T-helper 2 cell treated with Interferon-gamma antibody and Interleukin-4, amounts not matched to agents 5 μg/mL and 100 μg/mL, for 36 hours (primary cell): ENCODE data around the gene MANF.

ENCODE experiments used
- DNase-seq: peaks from one replicate; pipeline ENCODE4 v3.0.0; 2021; ENCODE audit warnings: low spot score
- H3K27ac Mint-ChIP-seq: one replicate; pipeline ENCODE4 v1.8.0; 2021; ENCODE audit warnings: mild to moderate bottlenecking, mixed read lengths
- H3K27me3 Mint-ChIP-seq: one replicate; pipeline ENCODE4 v1.8.0; 2021; ENCODE audit warnings: low read depth, mixed read lengths
- H3K36me3 Mint-ChIP-seq: one replicate; pipeline ENCODE4 v1.8.0; 2021; ENCODE audit warnings: low read depth, mixed read lengths
- H3K4me1 Mint-ChIP-seq: one replicate; pipeline ENCODE4 v1.8.0; 2021; ENCODE audit warnings: low read depth, mixed read lengths
- H3K4me3 Mint-ChIP-seq: one replicate; pipeline ENCODE4 v1.8.0; 2022; ENCODE audit warnings: mild to moderate bottlenecking, moderate library complexity, mixed read lengths
- H3K9me3 Mint-ChIP-seq: one replicate; pipeline ENCODE4 v1.8.0; 2021; ENCODE audit warnings: mixed read lengths

MANF gene

DNA sequence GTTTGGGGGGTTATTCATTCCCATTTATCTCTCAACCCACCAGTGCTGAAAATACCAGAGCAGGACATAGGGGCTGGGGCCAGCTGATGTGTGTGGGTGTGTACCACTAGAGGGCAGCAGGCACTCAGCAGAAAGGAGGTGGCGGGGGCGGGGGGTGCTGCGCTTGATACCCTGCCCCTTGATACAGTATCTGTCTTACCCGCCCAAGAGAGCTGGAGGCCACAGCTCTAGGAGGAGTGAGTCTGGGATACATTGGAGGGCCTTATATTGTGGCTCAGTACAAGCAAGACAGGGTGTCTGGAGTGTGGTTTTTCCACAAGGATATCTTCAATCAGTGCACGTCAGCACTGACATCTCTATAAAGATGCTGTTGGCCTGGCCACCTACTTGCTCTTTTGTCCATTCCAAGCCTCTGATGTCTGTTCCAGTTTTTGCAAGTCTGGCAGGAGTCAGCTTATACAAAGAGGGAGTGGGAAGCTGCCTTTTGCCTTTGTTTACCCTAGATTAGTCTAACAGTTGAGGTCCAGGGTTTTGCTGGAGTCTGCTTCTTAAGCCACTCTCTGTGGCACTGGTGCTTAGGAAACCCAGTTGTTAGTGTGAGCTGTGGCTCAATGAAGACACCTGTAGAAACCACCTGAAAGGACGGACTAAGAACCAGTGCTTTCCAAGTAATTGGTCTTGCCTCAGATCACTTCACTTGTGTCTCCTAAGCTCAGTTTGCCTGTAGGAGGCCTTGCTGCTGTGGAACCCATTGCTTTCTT is 4.5 kb downstream of the MANF start:
- Mint-ChIP-seq H3K4me1 (peaks cover 46% of the 10 kb centered on the region), H3K36me3 (peaks cover 70% of the 10 kb centered on the region), H3K4me3 (no peak overlapping the region), H3K9me3 (no peaks in the 10 kb centered on the region), H3K27me3 (no peaks in the 10 kb centered on the region), H3K27ac (peak overlapping the region; percentile 45)
- DNase-seq: peak; percentile 54

DNA sequence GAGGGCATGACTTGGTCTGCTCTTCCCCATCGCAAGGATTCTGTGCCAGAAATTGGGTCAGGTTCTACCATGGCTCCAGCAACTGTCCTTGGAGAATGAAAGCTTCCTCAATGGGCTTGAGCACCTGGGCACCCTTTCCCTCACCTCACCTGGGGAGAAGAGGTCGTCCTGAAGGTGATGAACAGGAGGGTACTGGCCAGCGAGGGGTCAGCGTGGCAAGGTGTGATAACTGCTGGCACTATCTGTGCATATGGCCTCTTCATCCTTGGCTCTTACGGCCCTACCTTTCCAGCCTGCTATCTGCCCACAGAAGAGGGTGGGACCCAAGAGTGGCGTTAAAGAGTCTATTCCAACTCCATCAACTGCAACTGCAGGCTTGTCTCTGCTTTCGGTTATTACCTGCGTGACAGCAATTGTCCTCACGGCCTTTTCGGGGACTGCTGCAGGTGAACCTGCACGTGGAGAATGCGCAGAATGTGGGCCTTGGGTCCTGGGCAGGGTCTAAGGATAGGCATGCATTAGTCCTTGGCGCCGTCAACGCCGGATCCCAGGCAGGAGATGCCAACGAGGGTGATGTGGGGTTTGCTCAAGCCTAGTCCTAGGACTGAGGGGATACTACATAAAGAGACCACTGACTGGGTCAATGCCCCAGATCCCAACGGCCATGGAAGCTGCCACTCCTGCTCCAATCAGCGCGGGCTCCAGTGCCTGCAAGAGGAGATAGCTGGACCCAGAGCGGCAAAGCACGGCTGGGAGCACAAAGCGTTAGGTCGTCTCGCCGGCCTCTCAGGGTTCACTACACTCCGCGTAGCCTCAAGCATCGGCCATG is 5.4 kb downstream of the MANF start:
- Mint-ChIP-seq H3K4me3 (peak overlapping the region; percentile 64), H3K36me3 (peaks cover 71% of the 10 kb centered on the region), H3K4me1 (peaks cover 50% of the 10 kb centered on the region), H3K27ac (peak overlapping the region; percentile 67), H3K9me3 (no peaks in the 10 kb centered on the region), H3K27me3 (no peaks in the 10 kb centered on the region)
- no peak for DNase-seq

DNA sequence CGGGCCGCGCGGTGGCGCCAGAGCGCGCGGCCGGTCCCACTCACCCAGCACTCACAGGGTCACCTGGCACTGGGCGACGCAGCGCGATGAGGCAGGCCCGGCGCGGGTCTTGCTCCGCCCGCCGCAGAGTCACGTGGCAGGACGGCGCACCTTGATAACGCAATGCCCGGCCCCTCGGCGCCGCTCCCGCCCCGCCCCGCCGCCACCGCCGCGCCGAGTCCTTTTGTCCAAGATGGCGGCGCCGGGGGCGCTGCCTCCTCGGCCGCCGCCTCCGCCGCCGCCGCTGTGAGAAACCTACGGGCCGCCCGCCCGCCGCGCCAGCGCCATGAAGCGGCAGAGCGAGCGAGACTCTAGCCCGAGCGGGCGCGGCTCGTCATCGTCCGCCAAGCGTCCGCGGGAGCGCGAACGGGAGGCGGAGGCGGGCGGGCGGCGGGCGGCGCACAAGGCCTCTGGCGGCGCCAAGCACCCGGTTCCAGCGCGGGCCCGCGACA is 6.0 kb downstream of the MANF start, which contains the start of gene RBM15B:
RBM15B (plus strand) TSS at position 211 of the 491 bp plus-strand sequence; CDS start at position 326, 115 bp downstream.
- peak; percentile 99 for DNase-seq
- Mint-ChIP-seq H3K9me3 (no peaks in the 10 kb centered on the region), H3K36me3 (peaks cover 66% of the 10 kb centered on the region), H3K4me1 (peaks cover 53% of the 10 kb centered on the region), H3K27ac (peak within 1 kb of the TSS; percentile 86), H3K27me3 (no peaks in the 10 kb centered on the region), H3K4me3 (peak within 1 kb of the TSS; percentile 86)

DNA sequence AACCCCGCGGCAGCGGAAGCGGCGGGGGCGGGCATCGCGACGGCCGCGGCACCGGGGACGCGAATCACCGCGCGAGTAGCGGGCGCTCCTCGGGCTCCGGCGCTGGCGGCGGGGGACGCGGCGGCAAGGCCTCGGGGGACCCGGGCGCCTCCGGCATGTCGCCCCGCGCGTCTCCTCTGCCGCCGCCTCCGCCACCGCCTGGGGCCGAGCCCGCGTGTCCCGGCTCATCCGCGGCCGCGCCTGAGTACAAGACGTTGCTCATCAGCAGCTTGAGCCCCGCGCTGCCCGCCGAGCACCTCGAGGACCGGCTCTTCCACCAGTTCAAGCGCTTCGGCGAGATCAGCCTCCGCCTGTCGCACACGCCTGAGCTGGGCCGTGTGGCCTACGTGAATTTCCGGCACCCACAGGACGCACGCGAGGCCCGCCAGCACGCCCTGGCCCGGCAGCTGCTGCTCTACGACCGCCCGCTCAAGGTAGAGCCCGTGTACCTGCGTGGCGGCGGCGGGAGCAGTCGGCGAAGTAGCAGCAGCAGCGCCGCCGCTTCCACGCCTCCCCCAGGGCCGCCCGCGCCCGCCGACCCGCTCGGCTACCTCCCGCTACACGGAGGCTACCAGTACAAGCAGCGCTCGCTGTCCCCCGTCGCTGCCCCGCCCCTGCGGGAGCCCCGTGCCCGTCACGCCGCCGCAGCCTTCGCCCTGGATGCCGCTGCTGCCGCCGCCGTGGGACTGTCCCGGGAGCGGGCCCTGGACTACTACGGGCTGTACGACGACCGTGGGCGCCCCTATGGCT is 6.7 kb downstream of the MANF start:
- peaks cover 53% of the 10 kb centered on the region for H3K4me1 Mint-ChIP-seq
- peak overlapping the region; percentile 86 for H3K27ac Mint-ChIP-seq
- H3K27me3 Mint-ChIP-seq: no peaks in the 10 kb centered on the region
- H3K36me3 Mint-ChIP-seq: peaks cover 66% of the 10 kb centered on the region
- peak overlapping the region; percentile 86 for H3K4me3 Mint-ChIP-seq
- no peaks in the 10 kb centered on the region for H3K9me3 Mint-ChIP-seq
- DNase-seq: peak; percentile 32

DNA sequence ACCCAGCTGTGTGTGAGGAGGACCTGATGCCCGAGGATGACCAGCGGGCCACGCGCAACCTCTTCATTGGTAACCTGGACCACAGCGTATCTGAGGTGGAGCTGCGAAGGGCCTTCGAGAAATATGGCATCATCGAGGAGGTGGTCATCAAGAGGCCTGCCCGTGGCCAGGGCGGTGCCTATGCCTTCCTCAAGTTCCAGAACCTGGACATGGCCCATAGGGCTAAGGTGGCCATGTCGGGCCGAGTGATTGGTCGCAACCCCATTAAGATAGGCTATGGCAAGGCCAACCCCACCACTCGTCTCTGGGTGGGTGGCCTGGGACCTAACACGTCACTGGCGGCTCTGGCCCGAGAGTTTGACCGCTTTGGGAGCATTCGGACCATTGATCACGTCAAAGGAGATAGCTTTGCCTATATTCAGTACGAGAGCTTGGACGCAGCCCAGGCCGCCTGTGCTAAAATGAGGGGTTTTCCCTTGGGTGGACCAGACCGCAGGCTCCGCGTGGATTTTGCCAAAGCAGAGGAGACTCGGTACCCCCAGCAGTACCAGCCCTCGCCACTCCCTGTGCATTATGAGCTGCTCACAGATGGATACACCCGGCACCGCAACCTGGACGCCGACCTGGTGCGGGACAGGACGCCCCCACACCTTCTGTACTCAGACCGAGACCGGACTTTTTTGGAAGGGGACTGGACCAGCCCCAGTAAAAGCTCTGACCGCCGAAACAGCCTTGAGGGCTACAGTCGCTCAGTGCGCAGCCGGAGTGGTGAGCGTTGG is 7.5 kb downstream of the MANF start:
- Mint-ChIP-seq H3K4me1 (peaks cover 51% of the 10 kb centered on the region), H3K36me3 (peaks cover 67% of the 10 kb centered on the region), H3K4me3 (peak overlapping the region; percentile 86), H3K27me3 (no peaks in the 10 kb centered on the region), H3K27ac (peak overlapping the region; percentile 69), H3K9me3 (no peaks in the 10 kb centered on the region)
- DNase-seq: no peak

DNA sequence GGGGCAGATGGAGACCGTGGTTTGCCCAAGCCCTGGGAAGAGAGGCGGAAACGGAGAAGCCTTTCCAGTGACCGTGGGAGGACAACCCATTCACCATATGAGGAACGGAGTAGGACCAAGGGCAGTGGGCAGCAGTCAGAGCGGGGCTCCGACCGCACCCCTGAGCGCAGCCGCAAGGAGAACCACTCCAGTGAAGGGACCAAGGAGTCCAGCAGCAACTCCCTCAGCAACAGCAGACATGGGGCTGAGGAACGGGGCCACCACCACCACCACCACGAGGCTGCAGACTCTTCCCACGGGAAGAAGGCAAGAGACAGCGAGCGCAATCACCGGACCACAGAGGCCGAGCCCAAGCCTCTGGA is 8.0 kb downstream of the MANF start:
- H3K27me3 Mint-ChIP-seq: no peaks in the 10 kb centered on the region
- H3K27ac Mint-ChIP-seq: no peak overlapping the region
- DNase-seq: no peak
- peaks cover 66% of the 10 kb centered on the region for H3K36me3 Mint-ChIP-seq
- peak overlapping the region; percentile 15 for H3K4me3 Mint-ChIP-seq
- H3K9me3 Mint-ChIP-seq: no peaks in the 10 kb centered on the region
- H3K4me1 Mint-ChIP-seq: peaks cover 47% of the 10 kb centered on the region

DNA sequence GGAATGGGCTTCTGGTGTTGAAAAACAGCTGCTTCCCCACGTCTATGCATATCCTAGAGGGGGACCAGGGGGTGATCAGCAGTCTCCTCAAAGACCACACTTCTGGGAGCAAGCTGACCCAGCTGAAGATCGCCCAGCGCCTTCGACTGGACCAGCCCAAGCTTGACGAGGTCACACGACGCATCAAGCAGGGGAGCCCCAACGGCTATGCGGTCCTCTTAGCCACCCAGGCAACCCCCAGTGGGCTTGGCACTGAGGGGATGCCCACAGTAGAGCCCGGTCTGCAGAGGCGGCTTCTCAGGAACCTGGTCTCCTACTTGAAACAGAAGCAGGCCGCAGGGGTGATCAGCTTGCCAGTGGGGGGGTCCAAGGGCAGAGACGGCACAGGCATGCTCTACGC is 8.5 kb downstream of the MANF start:
- DNase-seq: no peak
- Mint-ChIP-seq H3K4me1 (peaks cover 47% of the 10 kb centered on the region), H3K27me3 (no peaks in the 10 kb centered on the region), H3K36me3 (peaks cover 63% of the 10 kb centered on the region), H3K4me3 (no peak overlapping the region), H3K27ac (no peak overlapping the region), H3K9me3 (no peaks in the 10 kb centered on the region)

DNA sequence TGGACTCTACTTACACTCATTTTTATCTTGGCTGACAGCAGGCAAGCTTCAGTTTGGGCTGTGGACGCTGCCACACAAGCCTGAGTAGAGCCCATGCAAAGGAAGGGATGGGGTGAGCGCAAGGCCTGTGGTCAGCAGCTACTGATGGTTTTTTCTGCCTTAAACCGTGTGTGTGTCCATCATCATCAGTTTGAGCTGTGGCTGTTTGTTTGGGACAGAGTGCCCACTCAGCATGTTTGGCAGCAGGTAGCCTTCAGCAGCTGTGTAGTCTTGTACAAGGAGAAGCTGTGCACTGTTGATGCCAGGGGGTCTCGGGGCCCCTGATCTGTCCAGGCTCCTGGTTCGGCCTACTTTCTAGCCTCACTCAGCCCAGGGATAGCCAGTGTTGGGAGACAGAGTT is 9.4 kb downstream of the MANF start:
- Mint-ChIP-seq H3K4me1 (peaks cover 39% of the 10 kb centered on the region), H3K36me3 (peaks cover 53% of the 10 kb centered on the region), H3K4me3 (peak overlapping the region; percentile 65), H3K27ac (no peak overlapping the region), H3K27me3 (no peaks in the 10 kb centered on the region), H3K9me3 (no peaks in the 10 kb centered on the region)
- no peak for DNase-seq

DNA sequence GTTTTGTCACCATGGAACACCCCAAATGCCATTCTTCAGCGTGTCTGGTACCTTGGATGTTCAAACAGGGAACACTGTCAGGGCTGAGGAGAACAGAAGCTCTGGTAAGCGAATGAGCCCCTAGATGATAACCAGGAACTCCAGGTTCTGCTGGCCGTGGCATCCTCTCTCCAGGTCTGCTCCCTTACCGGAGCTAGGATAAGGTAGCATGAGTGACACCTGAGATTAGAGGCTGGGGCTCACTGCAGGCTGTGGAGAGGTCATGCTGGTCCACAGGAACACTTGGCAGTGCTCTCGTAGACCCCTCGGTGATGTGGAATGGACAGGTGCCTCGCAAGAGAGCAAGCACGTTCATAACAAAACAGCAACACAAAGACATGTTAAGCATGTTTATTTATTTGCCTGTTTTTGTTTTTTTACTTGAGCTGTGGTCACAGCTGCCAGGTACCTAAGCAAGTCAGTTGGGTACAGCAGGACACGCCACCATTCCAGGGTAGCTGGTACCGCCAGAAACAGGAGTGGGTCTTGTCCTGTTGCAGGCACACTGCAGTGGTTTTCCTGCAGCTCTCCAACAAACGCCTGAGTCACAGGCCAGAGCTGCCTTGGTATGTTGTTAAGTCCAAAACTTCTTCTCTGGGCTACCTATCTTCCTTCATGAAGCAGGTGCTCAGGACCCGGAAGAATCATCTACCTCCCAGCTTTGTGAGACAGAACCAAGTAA is 10.6 kb downstream of the MANF start:
- H3K9me3 Mint-ChIP-seq: no peaks in the 10 kb centered on the region
- no peaks in the 10 kb centered on the region for H3K27me3 Mint-ChIP-seq
- peaks cover 50% of the 10 kb centered on the region for H3K36me3 Mint-ChIP-seq
- H3K4me3 Mint-ChIP-seq: no peak overlapping the region
- peaks cover 32% of the 10 kb centered on the region for H3K4me1 Mint-ChIP-seq
- peak overlapping the region; percentile 37 for H3K27ac Mint-ChIP-seq
- no peak for DNase-seq

DNA sequence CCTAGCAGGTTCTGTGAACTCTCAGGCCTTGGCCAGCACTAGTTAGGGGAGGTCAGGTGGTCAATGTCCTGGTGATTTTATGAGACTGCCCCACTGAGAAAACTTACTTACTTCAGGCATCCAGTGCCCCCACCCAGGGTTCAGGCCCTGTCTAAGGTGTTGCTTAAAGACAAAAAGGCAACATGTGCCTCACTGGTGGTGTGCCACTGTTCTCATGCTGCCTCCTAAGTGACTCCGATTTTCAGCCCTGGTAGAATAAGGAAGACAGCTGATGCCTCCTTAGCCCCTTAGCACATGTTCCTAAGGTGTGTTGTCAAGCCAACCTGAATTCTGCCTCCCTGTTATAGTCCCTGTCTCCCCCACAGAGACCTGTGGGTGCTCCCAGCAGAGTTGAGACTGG is 11.3 kb downstream of the MANF start:
- Mint-ChIP-seq H3K27me3 (no peaks in the 10 kb centered on the region), H3K36me3 (peaks cover 52% of the 10 kb centered on the region), H3K4me1 (peaks cover 30% of the 10 kb centered on the region), H3K4me3 (no peak overlapping the region), H3K27ac (peak overlapping the region; percentile 37), H3K9me3 (no peaks in the 10 kb centered on the region)
- DNase-seq: no peak

DNA sequence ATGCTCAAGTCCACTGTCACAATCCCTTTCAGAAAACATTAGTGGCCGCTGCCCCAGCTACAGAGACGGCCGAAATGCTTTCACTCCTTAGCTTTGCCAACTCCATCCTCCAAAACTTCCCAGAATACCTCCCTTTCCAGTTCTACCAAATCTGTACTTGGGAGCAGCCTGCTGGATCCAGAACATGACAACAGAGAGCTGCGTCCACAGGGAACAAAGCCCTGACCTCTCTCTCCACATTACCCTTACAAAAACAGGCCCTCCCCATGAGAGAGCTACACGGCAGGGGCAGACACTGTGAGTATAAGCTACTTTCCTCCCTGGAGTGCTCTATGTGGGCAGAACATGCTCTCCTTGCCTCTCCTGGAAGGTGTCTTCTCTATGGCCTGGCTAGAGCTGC is 12.3 kb downstream of the MANF start:
- Mint-ChIP-seq H3K4me1 (peaks cover 30% of the 10 kb centered on the region), H3K27me3 (no peaks in the 10 kb centered on the region)

DNA sequence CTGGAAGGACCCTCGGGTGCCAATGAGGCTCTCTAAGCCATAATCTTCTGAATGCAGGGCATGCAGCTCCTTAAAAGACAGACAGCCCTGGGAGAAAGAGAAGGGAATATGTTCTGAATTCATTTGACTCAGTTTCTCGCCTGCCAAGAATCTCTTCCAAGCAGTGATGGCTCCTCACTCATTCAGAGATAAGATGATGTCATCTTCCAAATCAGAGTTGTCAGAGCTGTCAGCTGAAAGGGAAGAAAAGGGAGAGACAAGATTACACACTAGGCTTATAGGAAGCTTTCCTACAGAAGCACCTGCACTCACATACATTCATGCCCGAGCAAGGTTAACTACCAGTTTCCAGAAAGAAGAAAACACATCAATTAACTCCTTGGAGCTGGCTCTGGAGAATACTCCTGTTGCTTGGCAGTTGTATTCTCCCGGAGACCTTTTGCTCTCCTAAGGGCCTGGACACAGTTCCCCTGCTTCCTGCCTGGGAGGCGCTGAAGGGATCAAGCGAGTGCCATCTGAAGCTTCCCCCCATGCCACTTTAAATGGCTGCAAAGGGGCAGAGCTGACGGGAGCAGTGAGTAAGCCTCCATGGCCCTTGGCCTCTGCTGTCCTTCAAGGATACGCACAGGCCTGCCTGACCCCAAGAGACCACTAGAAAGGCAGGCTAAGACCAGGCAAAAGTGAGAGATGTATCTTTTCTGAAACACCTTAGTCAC is 13.7 kb downstream of the MANF start:
- no peaks in the 10 kb centered on the region for H3K9me3 Mint-ChIP-seq
- peaks cover 31% of the 10 kb centered on the region for H3K4me1 Mint-ChIP-seq
- no peak for DNase-seq
- no peak overlapping the region for H3K27ac Mint-ChIP-seq
- H3K27me3 Mint-ChIP-seq: no peaks in the 10 kb centered on the region
- H3K4me3 Mint-ChIP-seq: no peak overlapping the region
- H3K36me3 Mint-ChIP-seq: peaks cover 52% of the 10 kb centered on the region

More for the DNA sequence above, 12.3 kb downstream of the MANF start:
- no peak for DNase-seq
- H3K9me3 Mint-ChIP-seq: no peaks in the 10 kb centered on the region
- H3K36me3 Mint-ChIP-seq: peaks cover 56% of the 10 kb centered on the region
- no peak overlapping the region for H3K4me3 Mint-ChIP-seq
- H3K27ac Mint-ChIP-seq: no peak overlapping the region
